Measurements from ENCODE around the gene USP47. TPM values are rescaled to one million over a fixed set of nuclear protein-coding genes. Genes with fewer than 3 reads are reported as not detected.

The USP47 gene
- total RNA-seq, 1 experiment from 2014 or later, result 45.2 TPM

GRCh38 chr11:11942668-11943067, 100.9 kb downstream of the USP47 start:
- Histone ChIP-seq H2AFZ (ENCODE audit: low read length) (no peak overlapping the region), H3K36me3 (ENCODE audit: low read depth, low read length) (peaks cover 28% of the 10 kb centered on the region), H3K27ac (ENCODE audit: low read length) (no peak overlapping the region), H3K9me2 (replicated peaks; ENCODE audit: low read length) (no peaks in the 10 kb centered on the region), H4K20me1 (ENCODE audit: low read length) (no peaks in the 10 kb centered on the region), H3K9ac (ENCODE audit: low read length) (no peak overlapping the region), H3K79me2 (ENCODE audit: low read length) (peaks cover 3% of the 10 kb centered on the region; the same call in 1 of the 2 replicates), H3K4me2 (ENCODE audit: low read length) (no peak overlapping the region), H3K4me3 (ENCODE audit: low read length) (no peak overlapping the region), H3K27me3 (ENCODE audit: low read length) (no peaks in the 10 kb centered on the region), H3K9me3 (ENCODE audit: low read length) (no peaks in the 10 kb centered on the region), H3F3A (ENCODE audit: low read length, unreplicated experiment) (no peaks in the 10 kb centered on the region), H3K4me1 (ENCODE audit: insufficient read depth, low read length) (peaks cover 26% of the 10 kb centered on the region)
- DNase-seq (no peak), ATAC-seq (no peak)
- TF ChIP-seq EZH2phosphoT487 (IDR thresholded peaks at IDR 0.05; ENCODE audit: borderline replicate concordance, low read length) (no peak), EZH2 (IDR thresholded peaks at IDR 0.05; ENCODE audit: low read length, unreplicated experiment) (no peak)
- TF ChIP-seq, protein P1, sequence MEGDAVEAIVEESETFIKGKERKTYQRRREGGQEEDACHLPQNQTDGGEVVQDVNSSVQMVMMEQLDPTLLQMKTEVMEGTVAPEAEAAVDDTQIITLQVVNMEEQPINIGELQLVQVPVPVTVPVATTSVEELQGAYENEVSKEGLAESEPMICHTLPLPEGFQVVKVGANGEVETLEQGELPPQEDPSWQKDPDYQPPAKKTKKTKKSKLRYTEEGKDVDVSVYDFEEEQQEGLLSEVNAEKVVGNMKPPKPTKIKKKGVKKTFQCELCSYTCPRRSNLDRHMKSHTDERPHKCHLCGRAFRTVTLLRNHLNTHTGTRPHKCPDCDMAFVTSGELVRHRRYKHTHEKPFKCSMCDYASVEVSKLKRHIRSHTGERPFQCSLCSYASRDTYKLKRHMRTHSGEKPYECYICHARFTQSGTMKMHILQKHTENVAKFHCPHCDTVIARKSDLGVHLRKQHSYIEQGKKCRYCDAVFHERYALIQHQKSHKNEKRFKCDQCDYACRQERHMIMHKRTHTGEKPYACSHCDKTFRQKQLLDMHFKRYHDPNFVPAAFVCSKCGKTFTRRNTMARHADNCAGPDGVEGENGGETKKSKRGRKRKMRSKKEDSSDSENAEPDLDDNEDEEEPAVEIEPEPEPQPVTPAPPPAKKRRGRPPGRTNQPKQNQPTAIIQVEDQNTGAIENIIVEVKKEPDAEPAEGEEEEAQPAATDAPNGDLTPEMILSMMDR (conservative IDR thresholded peaks at IDR 0.05; ENCODE audit: low read depth, low read length), result no peak
- POLR2A ChIA-PET (ENCODE audit: unreplicated experiment), result no interaction called here
- BruUV-seq (replicated peaks), result TSS peak; percentile 43
- CTCF ChIA-PET, result no interaction called here
- intact Hi-C loops (cut with micrococcal nuclease), result no loop called here

- no peaks in the 10 kb centered on the region for H3K9me3 ChIP-seq (ENCODE audit: low read length)
- H3K9ac ChIP-seq (ENCODE audit: low read length), result no peak overlapping the region
- H3K9me2 ChIP-seq (replicated peaks; ENCODE audit: low read length), result no peaks in the 10 kb centered on the region
- POLR2A ChIA-PET (ENCODE audit: unreplicated experiment), result no interaction called here
- BruUV-seq (replicated peaks), result no TSS peak
- no peak overlapping the region for H3K27ac ChIP-seq (ENCODE audit: low read length)
- intact Hi-C loops (cut with micrococcal nuclease), result no loop called here
- H3K79me2 ChIP-seq (ENCODE audit: low read length), result peaks cover 3% of the 10 kb centered on the region; the same call in 1 of the 2 replicates
- no peak overlapping the region for H2AFZ ChIP-seq (ENCODE audit: low read length)
- CTCF ChIA-PET, result no interaction called here
- peaks cover 34% of the 10 kb centered on the region for H3K4me1 ChIP-seq (ENCODE audit: insufficient read depth, low read length)
- H3K36me3 ChIP-seq (ENCODE audit: low read depth, low read length), result peaks cover 21% of the 10 kb centered on the region
- no peak overlapping the region for H3K4me2 ChIP-seq (ENCODE audit: low read length)
- DNase-seq, result no peak
- no peak overlapping the region for H3K4me3 ChIP-seq (ENCODE audit: low read length)
- ATAC-seq, result no peak
- no peaks in the 10 kb centered on the region for H3K27me3 ChIP-seq (ENCODE audit: low read length)
- H3F3A ChIP-seq (ENCODE audit: low read length, unreplicated experiment), result no peaks in the 10 kb centered on the region
- no peaks in the 10 kb centered on the region for H4K20me1 ChIP-seq (ENCODE audit: low read length)
- no peak for TF ChIP-seq EZH2phosphoT487 (IDR thresholded peaks at IDR 0.05; ENCODE audit: borderline replicate concordance, low read length)
- TF ChIP-seq EZH2 (IDR thresholded peaks at IDR 0.05; ENCODE audit: low read length, unreplicated experiment), result no peak
- TF ChIP-seq, protein P1 (conservative IDR thresholded peaks at IDR 0.05; ENCODE audit: low read depth, low read length), result no peak
Observed at GRCh38 chr11:11944444-11944843, 102.7 kb downstream of the USP47 start.

DNA sequence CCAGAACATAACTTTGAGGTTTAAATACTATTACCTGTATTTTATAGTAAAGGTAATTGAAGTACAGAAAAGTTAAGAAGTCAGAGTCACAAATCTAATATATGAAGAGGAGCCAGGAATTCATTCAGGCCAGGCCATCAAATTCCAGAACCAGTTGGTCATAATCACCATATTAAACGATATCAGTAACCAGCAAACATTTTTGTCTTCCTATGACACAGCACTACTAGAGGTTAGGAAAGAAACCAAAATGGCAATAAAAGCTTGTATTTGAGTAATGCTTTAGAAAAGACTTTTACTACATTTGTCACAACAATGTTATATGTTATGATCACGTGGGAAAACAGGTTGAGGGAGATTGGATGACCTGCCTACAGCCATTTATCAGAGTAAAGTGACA, 104.4 kb downstream of the USP47 start:
- peak; percentile 79 for DNase-seq
- peaks cover 27% of the 10 kb centered on the region; the same call in 1 of the 2 replicates for H3K36me3 ChIP-seq (ENCODE audit: low read depth, low read length)
- BruUV-seq (replicated peaks), result no TSS peak
- TF ChIP-seq EZH2 (IDR thresholded peaks at IDR 0.05; ENCODE audit: low read length, unreplicated experiment), result no peak
- no peak for TF ChIP-seq EZH2phosphoT487 (IDR thresholded peaks at IDR 0.05; ENCODE audit: borderline replicate concordance, low read length)
- TF ChIP-seq, protein P1 (conservative IDR thresholded peaks at IDR 0.05; ENCODE audit: low read depth, low read length), result no peak
- H3K9me2 ChIP-seq (replicated peaks; ENCODE audit: low read length), result no peaks in the 10 kb centered on the region
- no peaks in the 10 kb centered on the region for H4K20me1 ChIP-seq (ENCODE audit: low read length)
- no peaks in the 10 kb centered on the region for H3F3A ChIP-seq (ENCODE audit: low read length, unreplicated experiment)
- peak; percentile 77 for ATAC-seq
- no peaks in the 10 kb centered on the region for H3K27me3 ChIP-seq (ENCODE audit: low read length)
- H3K9me3 ChIP-seq (ENCODE audit: low read length), result no peaks in the 10 kb centered on the region
- no peak overlapping the region for H2AFZ ChIP-seq (ENCODE audit: low read length)
- H3K4me1 ChIP-seq (ENCODE audit: insufficient read depth, low read length), result peaks cover 42% of the 10 kb centered on the region
- peaks cover 3% of the 10 kb centered on the region; the same call in 1 of the 2 replicates for H3K79me2 ChIP-seq (ENCODE audit: low read length)
- intact Hi-C loops (cut with micrococcal nuclease), result no loop called here
- no peak overlapping the region for H3K4me3 ChIP-seq (ENCODE audit: low read length)
- CTCF ChIA-PET, result interaction anchor here (1.0 kb wide), 1 partner anchor 15 kb away, joined by 7 read pairs; no protein-coding TSS in a partner anchor
- H3K4me2 ChIP-seq (ENCODE audit: low read length), result no peak overlapping the region; the same call in 1 of the 2 replicates
- H3K27ac ChIP-seq (ENCODE audit: low read length), result peak overlapping the region; percentile 47
- no peak overlapping the region for H3K9ac ChIP-seq (ENCODE audit: low read length)
- POLR2A ChIA-PET (ENCODE audit: unreplicated experiment), result no interaction called here

All from PC-3 (cell line).